GM12874 (cell line): ENCODE results near the gene AFTPH.

Experiments used
- TF ChIP-seq, protein P1 (sequence below): IDR thresholded peaks from 2 replicates; pipeline ENCODE4 v1.5.1; 2011; ENCODE audit warnings: low read depth, mild to moderate bottlenecking, control low read depth, low read length, moderate library complexity; ENCODE audit not compliant: insufficient read depth

The AFTPH gene

DNA sequence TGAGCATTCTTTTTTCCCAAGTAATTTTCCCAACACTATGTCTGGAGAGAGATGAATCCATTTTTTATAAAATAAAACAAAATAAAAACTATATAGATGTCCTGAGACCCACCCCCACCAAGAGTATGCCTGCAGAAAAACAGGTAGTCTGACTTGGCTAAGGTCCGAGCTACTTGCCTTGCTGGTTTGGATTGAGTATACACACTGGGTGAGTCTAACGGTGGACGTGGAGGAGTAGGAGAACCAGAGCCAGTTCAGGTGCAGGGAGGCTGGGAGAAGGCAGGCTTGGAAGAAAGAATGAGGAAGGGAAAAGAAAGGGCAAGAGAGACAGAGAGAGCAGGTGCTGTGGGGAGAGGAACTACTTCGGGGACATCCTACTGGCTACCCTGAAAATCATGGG lies 21.3 kb upstream of the AFTPH start:
- TF ChIP-seq, protein P1, sequence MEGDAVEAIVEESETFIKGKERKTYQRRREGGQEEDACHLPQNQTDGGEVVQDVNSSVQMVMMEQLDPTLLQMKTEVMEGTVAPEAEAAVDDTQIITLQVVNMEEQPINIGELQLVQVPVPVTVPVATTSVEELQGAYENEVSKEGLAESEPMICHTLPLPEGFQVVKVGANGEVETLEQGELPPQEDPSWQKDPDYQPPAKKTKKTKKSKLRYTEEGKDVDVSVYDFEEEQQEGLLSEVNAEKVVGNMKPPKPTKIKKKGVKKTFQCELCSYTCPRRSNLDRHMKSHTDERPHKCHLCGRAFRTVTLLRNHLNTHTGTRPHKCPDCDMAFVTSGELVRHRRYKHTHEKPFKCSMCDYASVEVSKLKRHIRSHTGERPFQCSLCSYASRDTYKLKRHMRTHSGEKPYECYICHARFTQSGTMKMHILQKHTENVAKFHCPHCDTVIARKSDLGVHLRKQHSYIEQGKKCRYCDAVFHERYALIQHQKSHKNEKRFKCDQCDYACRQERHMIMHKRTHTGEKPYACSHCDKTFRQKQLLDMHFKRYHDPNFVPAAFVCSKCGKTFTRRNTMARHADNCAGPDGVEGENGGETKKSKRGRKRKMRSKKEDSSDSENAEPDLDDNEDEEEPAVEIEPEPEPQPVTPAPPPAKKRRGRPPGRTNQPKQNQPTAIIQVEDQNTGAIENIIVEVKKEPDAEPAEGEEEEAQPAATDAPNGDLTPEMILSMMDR, result no peak

DNA sequence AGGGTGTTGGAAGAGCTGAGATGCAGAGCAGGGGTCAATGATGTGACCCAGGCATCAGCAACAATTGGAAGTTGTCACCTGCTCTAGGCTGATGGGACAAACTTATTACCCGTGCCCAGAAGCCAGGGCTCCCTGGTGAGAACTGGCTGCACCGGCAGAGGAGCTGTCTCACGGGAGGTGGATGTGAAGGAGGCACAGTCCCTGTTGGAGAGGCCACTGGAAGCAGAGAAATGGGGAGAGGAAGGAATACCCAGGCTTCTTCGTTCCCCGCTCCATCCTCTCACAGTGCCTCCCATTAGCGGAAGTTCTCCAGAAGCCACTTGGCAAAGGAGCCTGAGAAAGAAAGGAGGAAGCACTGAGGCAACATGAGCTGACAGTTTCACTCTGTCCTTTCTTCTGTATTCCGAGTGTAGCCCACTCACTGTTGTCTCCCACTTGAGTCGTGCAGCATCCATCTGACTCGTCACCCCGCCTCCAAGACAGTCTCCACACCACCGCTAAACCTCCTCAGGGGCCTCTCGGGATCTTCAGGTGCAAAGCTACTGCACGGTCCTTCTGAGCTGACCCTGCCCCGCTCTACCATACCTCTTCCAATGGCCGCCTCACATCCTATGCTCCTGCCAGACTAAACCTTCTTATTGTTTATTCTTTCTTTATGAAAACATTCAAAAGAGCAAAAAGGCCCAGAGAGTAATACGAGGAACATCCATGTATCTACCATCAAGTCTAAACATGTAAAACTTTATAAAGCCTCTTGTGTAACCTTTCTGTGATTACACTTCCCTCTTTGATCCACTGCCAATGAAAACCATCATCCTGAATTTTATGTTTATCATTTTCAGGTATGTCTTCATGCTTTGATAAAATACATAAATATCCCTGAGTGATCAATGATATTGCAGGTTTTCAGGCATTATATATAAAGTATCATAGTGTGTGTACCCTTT lies 19.1 kb upstream of the AFTPH start:
- TF ChIP-seq, protein P1, result no peak

DNA sequence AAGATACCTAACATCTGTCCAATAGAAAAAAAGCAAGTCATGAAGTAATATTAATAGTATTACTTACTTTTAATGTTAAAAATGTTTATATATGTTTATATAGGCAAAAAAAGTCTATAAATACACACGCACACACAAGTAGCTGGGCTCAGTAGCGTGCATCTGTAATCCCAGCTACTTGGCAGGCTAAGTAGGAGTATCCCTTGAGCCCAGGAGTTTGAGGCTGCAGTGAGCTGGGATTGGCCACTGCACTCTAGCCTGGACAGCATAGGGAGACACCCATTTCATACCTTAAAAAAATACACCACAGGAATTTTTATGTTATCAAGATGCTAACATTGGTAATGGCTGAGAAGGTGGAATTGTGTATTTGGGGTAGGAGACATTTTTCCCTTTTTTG lies 17.4 kb upstream of the AFTPH start:
- TF ChIP-seq, protein P1, result no peak

DNA sequence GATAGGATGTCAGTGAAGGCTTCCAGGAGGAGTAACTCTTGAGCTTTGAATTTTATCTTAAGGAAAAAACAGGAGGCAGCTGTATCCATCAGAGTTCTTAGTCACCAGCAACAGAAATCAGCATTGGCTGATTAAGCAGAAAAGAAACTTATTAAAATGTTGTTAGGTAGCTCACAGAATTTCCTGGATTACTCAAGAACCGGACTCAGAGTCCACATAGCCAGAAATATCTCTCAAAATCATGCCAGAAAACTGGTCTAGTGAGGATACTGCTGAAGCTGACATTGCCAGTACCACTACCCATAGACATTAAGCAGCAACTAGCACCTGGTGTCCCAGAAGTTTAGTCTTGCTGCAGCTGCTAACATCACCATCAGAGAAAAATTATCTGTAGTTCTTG lies 10.1 kb upstream of the AFTPH start:
- TF ChIP-seq, protein P1, result no peak

DNA sequence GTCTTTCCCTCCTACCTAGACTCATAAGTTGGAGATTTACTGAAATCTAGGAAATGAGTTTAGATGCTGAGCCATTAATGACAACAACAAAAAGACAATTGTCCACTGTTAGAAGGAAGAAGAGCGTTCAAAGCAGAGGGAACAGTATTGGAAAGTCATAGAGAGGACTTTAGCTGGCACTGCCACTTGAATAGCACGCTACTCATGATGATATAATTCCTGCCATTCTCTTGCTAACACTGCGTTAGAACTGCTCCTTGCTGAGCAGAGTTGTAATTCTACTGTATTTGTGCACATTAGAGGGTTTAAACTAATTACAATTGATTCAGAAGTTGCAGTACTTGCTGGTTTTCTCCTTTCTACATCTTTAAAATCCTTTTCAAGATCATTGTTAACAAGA lies 9.0 kb upstream of the AFTPH start:
- TF ChIP-seq, protein P1, result no peak

DNA sequence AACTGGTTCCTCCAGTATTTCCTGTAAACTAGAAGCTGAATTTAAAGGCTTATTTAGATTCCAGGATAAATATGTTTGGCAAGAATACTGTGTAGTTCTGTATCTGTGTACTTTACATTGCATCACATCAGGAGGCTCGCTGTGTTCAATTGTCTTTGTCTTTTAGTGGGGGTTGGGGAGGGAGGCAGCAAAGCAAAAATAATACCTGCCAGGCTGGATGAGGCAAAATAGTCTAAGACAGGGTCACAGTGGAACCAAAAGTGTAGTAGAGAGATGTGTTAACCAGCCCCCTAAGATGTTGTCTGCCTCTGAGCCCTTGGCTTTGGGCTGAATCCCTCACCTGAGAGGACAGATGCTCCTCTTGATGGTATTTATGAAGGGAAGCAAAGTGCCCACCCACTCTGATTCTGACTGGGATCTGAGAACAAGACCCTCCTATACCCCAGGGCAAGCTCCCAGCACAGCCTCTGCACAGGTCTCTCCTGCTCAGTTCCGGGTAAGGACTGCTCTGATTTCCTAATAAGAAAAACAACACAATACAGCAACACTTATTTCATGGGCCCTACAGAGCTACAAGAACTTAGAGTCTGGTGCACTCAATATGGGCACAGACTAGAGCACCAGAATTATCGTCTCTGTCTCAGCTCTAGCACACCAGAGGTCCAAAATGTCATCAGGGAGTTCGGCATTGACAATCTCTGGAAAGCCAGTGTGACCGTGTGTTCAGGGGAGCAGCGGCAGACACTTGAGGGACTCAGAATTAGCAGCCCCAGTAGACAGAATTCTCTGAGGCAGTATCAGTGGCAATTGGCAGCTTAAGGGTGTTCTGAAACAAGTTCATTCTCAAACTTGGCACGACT lies 7.2 kb upstream of the AFTPH start:
- TF ChIP-seq, protein P1, result no peak

DNA sequence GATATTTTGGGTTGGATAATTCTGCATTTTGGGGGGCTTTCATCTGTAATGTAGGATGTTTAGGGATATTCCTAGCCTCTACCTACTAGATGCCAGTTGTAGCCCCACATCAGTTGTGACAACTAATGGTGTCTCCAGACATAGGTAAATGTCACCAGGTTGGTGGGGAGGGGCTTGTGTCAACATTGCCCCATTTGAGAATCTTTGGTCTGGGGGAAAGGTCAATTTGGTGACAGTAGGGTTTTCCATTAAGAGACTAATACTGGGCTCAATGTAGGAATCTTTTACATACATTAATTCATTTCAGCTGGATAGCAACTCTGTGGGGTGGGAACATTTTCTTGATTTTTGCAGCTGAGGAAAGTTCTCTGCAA lies 6.6 kb upstream of the AFTPH start:
- TF ChIP-seq, protein P1, result no peak
